Stimulated activated CD4-positive, alpha-beta T cell treated with anti-CD3 and anti-CD28 coated beads, Interleukin-1b, Interleukin-23, amount 100 ng/mL, for 1 hour (primary cell): ENCODE data around the gene ZBTB40.

Experiments used
- DNase-seq, 2 donors: peaks; one replicate each; pipeline ENCODE4 v3.0.0-alpha.2; 2020; ENCODE audit warnings: low read depth in 2 of 2

The ZBTB40 gene

GRCh38 chr1:22503721-22504410 is 52.2 kb downstream of the ZBTB40 start:
- DNase-seq, result no peak

DNA sequence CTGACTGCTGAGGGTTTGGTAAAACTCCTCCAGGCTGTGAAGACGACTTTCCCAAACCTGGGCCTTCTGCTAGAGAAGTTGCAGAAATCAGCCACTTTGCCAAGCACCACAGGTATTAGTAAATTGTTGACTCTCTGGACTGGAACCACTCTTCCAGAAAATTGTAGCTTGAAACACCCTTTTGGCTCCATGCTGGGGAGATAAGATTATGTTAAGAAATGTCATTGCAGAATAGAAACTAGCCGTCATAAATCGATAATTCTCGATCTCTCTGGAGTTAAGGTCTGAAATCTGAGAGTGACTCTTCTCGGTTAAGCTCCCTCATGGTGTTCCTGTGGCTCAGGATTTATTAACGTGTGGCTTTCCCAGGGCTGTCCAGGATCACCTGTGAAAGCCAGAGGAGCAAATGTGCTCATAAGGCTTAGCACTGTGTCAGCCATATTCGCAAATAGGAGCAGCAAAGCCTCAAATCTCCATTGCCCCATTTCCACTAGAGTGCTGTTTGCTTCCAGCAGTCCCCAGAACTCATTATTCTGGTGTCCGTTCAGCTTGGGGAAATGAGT is 54.6 kb downstream of the ZBTB40 start:
- DNase-seq, result no peak

GRCh38 chr1:22507587-22507986 is 55.9 kb downstream of the ZBTB40 start:
- no peak for DNase-seq

- DNase-seq, result no peak
These were observed 56.7 kb downstream of the ZBTB40 start for GRCh38 chr1:22508329-22508728.

DNA sequence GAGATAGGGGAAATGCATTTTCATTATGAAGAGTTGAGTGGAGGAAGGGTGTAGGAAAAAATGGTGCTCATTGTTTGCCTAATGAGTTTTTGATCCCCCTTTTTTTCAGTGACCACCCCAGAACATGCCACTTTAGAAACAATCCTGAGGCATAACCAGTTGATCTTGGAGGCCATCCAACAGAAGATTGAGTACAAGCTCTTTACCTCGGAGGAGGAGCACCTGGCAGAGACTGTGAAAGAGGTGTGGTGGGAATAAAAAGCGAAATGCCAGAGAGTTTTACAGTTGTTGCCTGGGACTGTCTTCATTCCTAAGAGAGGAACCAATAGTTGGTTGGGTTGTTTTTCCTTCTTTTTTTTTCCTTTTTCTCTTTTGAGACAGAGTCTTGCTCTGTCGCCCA is 57.3 kb downstream of the ZBTB40 start:
- no peak for DNase-seq

- no peak for DNase-seq
These were observed 58.2 kb downstream of the ZBTB40 start for GRCh38 chr1:22509815-22510214.

- no peak for DNase-seq
These were observed 61.2 kb downstream of the ZBTB40 start for GRCh38 chr1:22512873-22513272.

- no peak for DNase-seq
These were observed 65.4 kb downstream of the ZBTB40 start for GRCh38 chr1:22516906-22517571.

DNA sequence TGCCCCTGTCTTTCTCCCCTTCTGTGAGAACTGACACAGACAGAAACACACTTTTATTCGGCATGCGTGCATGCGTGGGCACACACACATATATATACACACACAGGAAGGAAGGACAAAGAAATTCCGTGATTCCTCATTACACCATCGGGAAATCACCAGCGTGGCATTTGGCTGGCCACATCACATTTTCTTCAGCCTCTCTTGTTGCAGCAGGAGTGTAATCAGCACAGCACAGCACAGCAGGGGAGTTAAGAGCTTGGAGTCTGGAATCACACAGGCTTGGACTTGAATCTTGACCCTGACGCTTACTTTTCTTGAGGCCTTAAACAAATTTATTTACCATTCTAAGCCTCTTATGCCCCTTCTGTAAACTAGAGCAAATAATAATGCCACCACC is 66.3 kb downstream of the ZBTB40 start:
- DNase-seq, result no peak

- DNase-seq, result no peak
These were observed 66.7 kb downstream of the ZBTB40 start for GRCh38 chr1:22518379-22518778.

- no peak for DNase-seq
These were observed 69.2 kb downstream of the ZBTB40 start for GRCh38 chr1:22520871-22521270.

DNA sequence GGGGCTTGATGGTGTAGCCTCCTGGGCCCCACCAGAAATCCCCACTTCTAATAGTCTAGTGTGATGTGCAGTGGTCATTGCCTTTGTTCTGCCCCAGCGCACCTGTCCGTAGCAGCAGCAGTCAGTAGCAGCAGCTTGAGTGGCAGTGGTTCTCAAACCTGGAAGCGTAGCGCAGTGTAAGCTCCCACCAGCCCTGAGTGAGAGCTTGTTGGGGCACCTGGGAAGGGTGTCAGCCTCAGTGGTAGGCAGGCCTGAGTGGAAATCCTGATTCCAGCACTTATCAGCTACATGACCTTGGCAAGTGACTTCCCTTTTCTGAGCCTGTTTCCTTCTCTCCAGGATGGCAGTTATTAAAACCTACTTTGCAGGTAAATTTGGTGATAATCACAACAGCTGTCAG is 70.0 kb downstream of the ZBTB40 start:
- no peak for DNase-seq

DNA sequence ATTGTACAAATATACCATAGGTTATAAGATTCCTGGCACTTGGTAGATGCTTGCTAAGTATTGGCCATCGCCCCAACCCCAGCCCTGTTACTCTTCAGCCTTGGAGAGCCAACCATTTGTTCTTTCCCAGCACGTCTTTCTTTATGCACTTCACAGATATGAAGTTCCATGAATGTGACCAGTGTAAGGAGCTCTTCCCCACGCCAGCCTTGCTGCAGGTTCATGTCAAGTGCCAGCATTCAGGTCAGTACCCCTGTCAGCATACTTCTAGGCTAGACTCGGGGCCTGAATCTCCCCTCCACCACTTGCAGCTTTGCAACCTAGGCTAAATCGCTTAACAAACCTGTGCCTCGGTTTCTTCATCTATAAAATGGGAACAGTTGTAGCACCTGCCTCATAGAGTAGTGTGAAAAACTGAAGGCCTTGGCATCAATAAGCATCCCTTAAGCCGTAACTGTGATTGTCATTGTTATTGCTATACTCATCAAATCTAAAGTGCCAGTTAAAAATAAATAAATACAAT is 70.6 kb downstream of the ZBTB40 start:
- no peak for DNase-seq

GRCh38 chr1:22524481-22524880 is 72.8 kb downstream of the ZBTB40 start:
- no peak for DNase-seq

DNA sequence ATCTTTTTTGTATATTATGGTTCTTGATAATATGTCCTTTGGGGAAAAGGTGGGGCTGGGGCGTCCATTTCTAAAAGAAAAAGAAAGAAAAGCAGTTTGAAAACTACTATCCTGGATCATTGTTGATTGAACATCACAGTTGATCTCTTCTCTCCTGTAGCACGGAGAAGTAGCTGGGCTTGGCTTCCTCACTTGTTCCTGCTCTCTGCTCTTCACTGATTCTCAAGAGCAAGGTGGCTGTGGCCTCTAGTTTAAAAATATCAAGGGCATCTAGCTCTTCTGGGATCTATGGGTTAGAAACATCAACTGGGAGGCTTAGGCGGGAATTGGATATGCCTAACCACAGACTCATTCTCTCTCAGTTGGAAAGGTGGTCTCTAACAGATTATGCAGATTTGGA is 73.6 kb downstream of the ZBTB40 start:
- DNase-seq, result no peak

DNA sequence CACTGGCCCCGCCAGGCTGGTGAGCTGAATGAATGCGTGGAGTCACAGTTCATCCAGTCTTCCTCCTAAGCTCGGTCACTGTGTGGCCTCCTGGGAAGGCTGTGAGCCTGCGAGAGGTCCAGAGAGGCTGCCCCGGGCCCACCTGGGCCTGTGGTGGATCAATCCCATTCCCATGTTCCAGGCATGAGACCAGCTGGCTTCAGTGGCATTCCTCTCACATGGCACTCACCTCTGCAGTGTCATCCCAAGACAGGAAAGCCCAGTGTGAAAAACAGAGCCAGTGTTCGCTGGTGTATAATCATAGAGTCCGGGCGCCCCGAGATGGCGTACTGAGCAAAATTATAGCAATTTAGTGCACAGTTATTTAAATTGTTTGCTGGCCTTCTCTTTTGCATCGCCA is 74.0 kb downstream of the ZBTB40 start:
- no peak for DNase-seq

DNA sequence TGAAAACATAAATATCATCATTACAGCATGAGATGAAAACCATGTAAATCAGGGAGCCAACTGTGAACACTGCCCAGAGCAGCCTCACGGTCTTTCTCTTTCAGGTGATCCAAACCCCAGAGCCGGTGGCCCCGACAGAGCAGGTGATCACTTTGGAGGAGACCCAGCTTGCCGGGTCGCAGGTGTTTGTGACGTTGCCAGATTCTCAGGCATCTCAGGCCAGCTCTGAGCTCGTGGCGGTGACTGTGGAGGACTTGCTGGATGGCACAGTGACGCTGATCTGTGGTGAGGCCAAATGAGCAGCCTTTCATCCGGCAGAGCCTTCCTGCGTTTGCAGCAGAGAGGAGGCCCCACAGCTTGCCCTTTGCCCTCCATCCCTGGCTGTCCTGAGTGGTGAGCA is 74.4 kb downstream of the ZBTB40 start:
- DNase-seq, result no peak

- DNase-seq, result no peak
These were observed 75.0 kb downstream of the ZBTB40 start for GRCh38 chr1:22526677-22527076.

DNA sequence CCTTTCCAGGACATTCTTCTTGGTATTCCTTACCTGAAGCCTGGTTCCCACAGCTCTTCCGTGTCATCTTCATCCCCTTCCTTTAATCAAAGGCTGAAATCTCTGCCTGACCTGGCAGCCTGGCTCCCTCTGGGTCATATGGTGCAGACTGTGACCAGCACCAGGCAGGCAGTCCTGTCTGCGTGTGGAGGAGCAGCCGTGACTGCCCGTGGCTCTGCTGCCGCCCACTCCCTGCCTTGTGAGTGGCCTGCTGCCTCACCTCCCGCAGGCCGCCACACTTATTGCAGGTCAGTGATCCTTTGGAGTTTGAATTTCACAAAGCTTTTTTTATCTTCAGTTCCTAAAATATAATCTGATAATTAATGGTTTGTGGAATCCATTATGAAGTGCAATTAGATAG is 75.5 kb downstream of the ZBTB40 start:
- no peak for DNase-seq

GRCh38 chr1:22527555-22528296 is 76.1 kb downstream of the ZBTB40 start:
- DNase-seq, result no peak

DNA sequence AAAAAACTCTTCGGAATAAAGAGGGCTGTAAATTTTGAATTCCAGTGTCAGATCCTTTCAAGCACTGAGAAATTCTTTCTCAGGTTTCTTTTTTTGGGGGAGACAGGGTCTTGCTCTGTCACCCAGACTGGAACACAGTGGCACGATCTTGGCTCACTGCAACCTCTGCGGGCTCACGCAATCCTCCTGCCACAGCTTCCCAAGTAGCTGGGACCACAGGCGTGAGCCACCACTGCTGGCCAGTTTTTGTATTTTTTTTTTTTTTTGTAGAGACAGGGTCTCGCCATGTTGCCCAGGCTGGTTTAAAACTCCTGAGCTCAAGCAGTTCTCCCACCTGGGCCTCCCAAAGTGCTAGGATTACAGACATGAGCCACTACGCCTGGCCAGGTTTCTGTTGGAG is 76.8 kb downstream of the ZBTB40 start:
- DNase-seq, result no peak

DNA sequence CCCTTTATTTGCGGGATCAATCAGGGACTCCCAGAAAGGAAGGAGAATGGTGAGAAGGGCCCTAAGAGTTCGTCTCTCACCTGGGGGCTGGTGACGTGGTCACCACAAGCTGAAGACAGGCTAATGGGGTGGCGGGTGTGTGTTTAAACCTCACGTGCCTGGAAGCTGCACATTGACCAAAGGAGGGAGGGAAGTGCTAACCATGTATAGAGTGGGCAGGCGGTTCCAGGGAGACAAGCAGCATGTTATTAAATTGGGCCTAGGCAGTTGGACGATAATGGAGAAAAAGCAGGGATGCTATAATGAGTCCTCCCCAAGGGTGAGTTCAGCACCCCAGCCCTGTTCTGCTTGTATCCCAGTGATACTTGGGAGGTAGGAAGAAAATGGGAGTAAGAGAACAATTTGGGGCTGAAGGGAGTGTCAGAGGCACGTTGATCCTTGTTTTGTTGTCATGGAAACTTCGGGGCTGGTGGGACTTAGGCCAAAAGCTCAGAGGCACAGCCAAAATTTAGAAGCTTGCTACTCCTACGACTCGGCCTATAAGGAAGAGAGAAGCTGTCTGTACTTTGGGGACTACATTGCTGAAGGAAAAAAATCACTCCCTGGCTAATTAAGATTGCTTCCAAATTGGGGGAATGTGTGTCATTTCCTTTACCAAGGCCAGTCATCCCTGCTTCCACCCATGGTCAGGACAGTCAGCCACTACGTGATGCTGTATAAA is 78.4 kb downstream of the ZBTB40 start:
- DNase-seq, result no peak
